Karpas-422 (cell line): ENCODE results near the gene TTC12. TPM values are rescaled to one million over a fixed set of nuclear protein-coding genes. Genes with fewer than 3 reads are reported as not detected.

ENCODE experiments used
- DNase-seq: peaks from one replicate; pipeline ENCODE4 v3.0.0-alpha.2; 2015
- H2AFZ ChIP-seq: fragments of 200-600 bp; sonication (generic); 2 replicates; pipeline ENCODE4 v1.6.1; 2014; ENCODE audit warnings: antibody characterized with exemption, low read length, mixed read lengths
- H3K27ac ChIP-seq: fragments of 200-600 bp; sonication (generic); 2 replicates; pipeline ENCODE4 v1.5.1; 2014; ENCODE audit warnings: mild to moderate bottlenecking, low read length, moderate library complexity
- H3K27me3 ChIP-seq: fragments of 200-600 bp; sonication (generic); 2 replicates; pipeline ENCODE4 v1.6.1; 2014; ENCODE audit warnings: low read length, mixed read lengths
- H3K36me3 ChIP-seq: fragments of 200-600 bp; sonication (generic); 2 replicates; pipeline ENCODE4 v1.6.1; 2014; ENCODE audit warnings: low read length, mixed read lengths; ENCODE audit not compliant: insufficient read depth
- H3K4me1 ChIP-seq: fragments of 200-600 bp; sonication (generic); 2 replicates; pipeline ENCODE4 v1.6.1; 2014; ENCODE audit warnings: mild to moderate bottlenecking, low read length, mixed read lengths
- H3K4me2 ChIP-seq: fragments of 200-600 bp; sonication (generic); 2 replicates; pipeline ENCODE4 v1.6.1; 2014; ENCODE audit warnings: low read length, low read depth, mild to moderate bottlenecking; ENCODE audit not compliant: poor library complexity, severe bottlenecking
- H3K4me3 ChIP-seq: fragments of 200-600 bp; sonication (generic); 2 replicates; pipeline ENCODE4 v1.5.1; 2014; ENCODE audit warnings: mild to moderate bottlenecking, antibody characterized with exemption, low read length, mixed read lengths
- H3K79me2 ChIP-seq: fragments of 200-600 bp; sonication (generic); 2 replicates; pipeline ENCODE4 v1.6.1; 2014; ENCODE audit warnings: mild to moderate bottlenecking, low read length, mixed read lengths
- H3K9ac ChIP-seq: fragments of 200-600 bp; sonication (generic); 2 replicates; pipeline ENCODE4 v1.6.0; 2014; ENCODE audit warnings: low read length
- H3K9me2 ChIP-seq: fragments of 200-600 bp; sonication (generic), shearing (Covaris generic); replicated peaks from 2 replicates; pipeline ENCODE4 v1.6.0; 2014; ENCODE audit warnings: mild to moderate bottlenecking, low read length, moderate library complexity; ENCODE audit not compliant: insufficient read depth
- H3K9me3 ChIP-seq: fragments of 300-700, 200-600 bp; sonication (generic); 2 replicates; pipeline ENCODE4 v1.6.1; 2014; ENCODE audit warnings: low read length, mixed read lengths
- H4K20me1 ChIP-seq: fragments of 200-600 bp; sonication (generic); 2 replicates; pipeline ENCODE4 v1.6.1; 2014; ENCODE audit warnings: mild to moderate bottlenecking, antibody characterized with exemption, low read length, low read depth; ENCODE audit not compliant: insufficient read depth
- total RNA-seq: library from RNA; depleted of rRNA; stranded (reverse); fragments of >200 nt; shearing (Covaris generic); gene quantifications from 2 replicates; pipeline ENCODE4 v1.2.3, GENCODE V29; 2014; ENCODE audit warnings: low replicate concordance

TTC12 gene
- total RNA-seq, 1 experiment from 2014 or later = 7.2 TPM

DNA sequence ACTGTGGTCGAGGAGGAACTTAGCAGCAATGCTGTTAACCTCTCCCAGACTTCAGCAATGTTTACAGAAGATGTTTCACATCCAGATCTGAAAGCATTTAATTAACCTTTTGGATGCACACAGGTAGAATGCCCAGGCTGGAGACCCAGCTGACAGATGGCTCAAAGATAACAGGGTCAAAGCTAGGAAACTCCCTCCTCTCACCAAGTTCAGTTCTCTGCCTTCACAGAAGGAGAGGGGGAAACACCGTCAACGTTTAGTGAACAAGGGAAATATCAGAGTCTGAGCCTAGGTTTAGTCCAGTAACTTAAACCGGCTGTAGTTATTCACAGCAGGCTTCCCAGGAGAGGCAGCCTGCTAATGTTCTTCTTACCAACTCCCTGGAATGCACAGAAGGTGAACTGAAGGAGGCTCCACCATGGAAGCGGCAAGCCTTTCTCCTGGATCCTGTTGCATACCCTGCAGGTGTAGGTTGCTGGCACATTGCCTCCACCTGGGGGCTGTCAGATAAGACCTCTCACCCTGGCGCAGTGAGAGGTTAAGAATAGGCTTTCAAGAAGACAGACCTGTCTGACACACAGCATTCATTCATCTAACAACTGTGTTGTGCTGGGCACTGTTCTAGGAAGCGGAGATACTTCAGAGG lies 49.7 kb downstream of the TTC12 start:
- H3K27ac ChIP-seq = no peak overlapping the region
- no peaks in the 10 kb centered on the region for H4K20me1 ChIP-seq
- no peaks in the 10 kb centered on the region for H3K36me3 ChIP-seq
- no peak overlapping the region for H3K9ac ChIP-seq
- no peak overlapping the region for H3K4me2 ChIP-seq
- H3K79me2 ChIP-seq = no peaks in the 10 kb centered on the region
- H3K4me3 ChIP-seq = no peak overlapping the region
- H3K9me2 ChIP-seq = no peaks in the 10 kb centered on the region
- DNase-seq = no peak
- no peaks in the 10 kb centered on the region for H3K9me3 ChIP-seq
- H3K4me1 ChIP-seq = peaks cover 4% of the 10 kb centered on the region; the same call in 1 of the 2 replicates
- no peak overlapping the region for H2AFZ ChIP-seq
- H3K27me3 ChIP-seq = no peaks in the 10 kb centered on the region

DNA sequence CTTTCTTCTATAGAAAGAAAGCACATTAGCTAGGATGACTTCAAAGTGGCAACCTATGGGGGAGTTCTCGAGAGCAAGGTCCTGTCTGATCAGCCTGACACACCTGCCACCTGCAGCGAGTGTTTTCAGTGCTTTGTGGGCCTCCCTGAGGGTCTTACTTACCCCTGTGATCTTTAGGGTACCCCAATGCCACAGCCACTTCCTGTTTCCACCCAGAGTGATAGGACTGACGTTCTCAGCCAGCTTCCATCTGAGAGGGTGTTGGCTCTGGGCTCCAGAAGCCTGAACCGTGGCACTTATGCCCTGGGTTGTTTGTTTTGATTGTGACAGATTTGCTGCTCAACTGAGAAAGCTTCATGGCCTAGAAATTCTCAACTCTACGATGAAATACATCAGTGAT lies 51.5 kb downstream of the TTC12 start:
- Histone ChIP-seq H3K36me3 (no peaks in the 10 kb centered on the region), H2AFZ (no peak overlapping the region), H3K9me2 (no peaks in the 10 kb centered on the region), H3K4me3 (no peak overlapping the region), H3K4me2 (no peak overlapping the region), H3K9me3 (no peaks in the 10 kb centered on the region), H3K79me2 (no peaks in the 10 kb centered on the region), H3K27me3 (no peaks in the 10 kb centered on the region), H3K9ac (no peak overlapping the region), H4K20me1 (no peaks in the 10 kb centered on the region), H3K27ac (no peak overlapping the region), H3K4me1 (peaks cover 4% of the 10 kb centered on the region; the same call in 1 of the 2 replicates)
- DNase-seq = no peak

DNA sequence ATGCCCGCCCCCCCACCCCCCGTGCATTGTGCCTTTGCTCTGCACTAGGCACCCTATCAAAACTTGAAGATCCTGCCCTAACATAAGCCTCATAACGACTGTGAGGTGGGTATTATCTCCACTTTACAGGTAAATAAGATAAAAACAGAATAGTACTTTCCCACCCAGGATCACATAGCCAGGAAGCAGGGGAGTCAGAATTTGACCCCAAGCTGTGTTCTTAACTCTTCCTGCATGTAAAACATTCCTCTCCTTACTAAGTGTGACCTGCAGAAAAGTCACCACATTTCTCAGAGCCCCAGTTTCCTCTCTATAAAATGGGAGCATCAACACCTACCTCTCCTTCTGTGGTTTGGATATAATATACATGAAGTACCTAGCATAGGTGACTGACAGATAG lies 55.0 kb downstream of the TTC12 start:
- no peak overlapping the region for H3K4me2 ChIP-seq
- no peaks in the 10 kb centered on the region for H3K79me2 ChIP-seq
- DNase-seq = no peak
- no peaks in the 10 kb centered on the region for H3K9me2 ChIP-seq
- H3K4me3 ChIP-seq = no peak overlapping the region
- peaks cover 4% of the 10 kb centered on the region; the same call in 1 of the 2 replicates for H3K4me1 ChIP-seq
- no peaks in the 10 kb centered on the region for H3K36me3 ChIP-seq
- no peaks in the 10 kb centered on the region for H3K9me3 ChIP-seq
- no peak overlapping the region for H2AFZ ChIP-seq
- no peaks in the 10 kb centered on the region for H4K20me1 ChIP-seq
- H3K9ac ChIP-seq = no peak overlapping the region
- H3K27ac ChIP-seq = no peak overlapping the region
- H3K27me3 ChIP-seq = no peaks in the 10 kb centered on the region

DNA sequence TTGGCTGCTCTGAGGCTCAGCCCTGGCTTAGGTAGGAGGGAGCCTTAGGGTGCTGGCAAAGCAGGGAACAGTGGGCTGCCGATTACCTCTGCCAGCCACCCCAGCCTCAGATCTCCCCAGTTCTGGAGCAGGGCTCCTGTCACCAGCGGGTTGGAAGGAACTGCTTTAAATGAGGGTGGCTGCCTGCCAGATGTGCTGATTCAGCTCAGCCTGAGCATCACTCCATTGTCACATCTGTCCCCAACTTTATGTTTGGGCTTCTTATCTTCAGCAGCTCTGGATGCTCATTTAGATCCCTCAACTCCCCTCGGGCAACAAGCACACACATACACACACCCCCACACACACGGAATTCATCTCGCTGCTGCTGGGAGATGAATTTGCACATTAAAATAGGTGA lies 56.3 kb downstream of the TTC12 start:
- Histone ChIP-seq H4K20me1 (no peaks in the 10 kb centered on the region), H3K9me2 (no peaks in the 10 kb centered on the region), H3K27me3 (no peaks in the 10 kb centered on the region), H3K9me3 (no peaks in the 10 kb centered on the region), H3K4me2 (no peak overlapping the region), H3K27ac (no peak overlapping the region), H2AFZ (no peak overlapping the region), H3K4me3 (no peak overlapping the region), H3K79me2 (no peaks in the 10 kb centered on the region), H3K4me1 (peaks cover 6% of the 10 kb centered on the region), H3K36me3 (no peaks in the 10 kb centered on the region), H3K9ac (no peak overlapping the region)
- no peak for DNase-seq

DNA sequence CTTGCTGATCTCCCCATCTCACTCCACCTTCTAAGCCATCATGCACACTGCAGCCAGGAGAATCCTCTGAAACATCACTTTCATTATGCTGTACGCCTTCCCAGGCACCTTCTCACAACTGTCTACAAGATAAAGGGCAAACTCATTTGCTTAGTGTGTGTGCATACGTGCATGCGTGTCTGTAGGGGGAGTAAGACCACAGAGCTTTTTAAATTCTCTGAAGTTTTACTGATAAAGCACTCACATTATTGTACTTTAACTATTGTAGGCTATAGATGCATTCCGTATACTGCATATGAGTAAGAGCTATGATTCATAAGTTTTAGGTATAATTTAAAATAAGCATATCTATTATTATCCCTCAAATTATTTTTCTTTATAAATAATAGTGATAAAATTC lies 57.9 kb downstream of the TTC12 start:
- H4K20me1 ChIP-seq = no peaks in the 10 kb centered on the region
- no peak overlapping the region for H3K4me3 ChIP-seq
- no peaks in the 10 kb centered on the region for H3K9me3 ChIP-seq
- H3K27ac ChIP-seq = no peak overlapping the region
- no peaks in the 10 kb centered on the region for H3K79me2 ChIP-seq
- no peak overlapping the region for H2AFZ ChIP-seq
- no peak overlapping the region for H3K9ac ChIP-seq
- H3K4me2 ChIP-seq = no peak overlapping the region
- peak; percentile 45 for DNase-seq
- H3K9me2 ChIP-seq = no peaks in the 10 kb centered on the region
- H3K4me1 ChIP-seq = peaks cover 13% of the 10 kb centered on the region
- H3K27me3 ChIP-seq = no peaks in the 10 kb centered on the region
- no peaks in the 10 kb centered on the region for H3K36me3 ChIP-seq

DNA sequence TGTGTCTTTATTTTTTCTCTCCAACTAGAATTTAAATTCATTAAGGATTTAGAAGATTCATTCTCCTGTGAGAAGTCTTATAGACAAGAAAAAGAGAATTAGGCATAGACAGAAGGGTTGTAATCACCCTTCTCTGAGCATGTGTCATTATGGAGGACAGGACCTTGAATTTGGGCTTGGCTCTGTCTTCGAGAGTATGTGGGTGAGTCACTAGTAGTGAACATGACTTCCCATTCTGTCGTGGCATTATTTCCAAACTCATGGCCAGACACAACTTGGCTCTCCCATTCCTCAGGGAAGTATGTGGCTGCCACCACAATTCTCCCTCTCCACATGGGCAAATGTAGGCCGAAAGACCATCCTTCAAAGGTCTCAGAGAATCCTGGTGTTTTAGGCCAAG lies 58.9 kb downstream of the TTC12 start:
- no peaks in the 10 kb centered on the region for H3K36me3 ChIP-seq
- H3K4me3 ChIP-seq = no peak overlapping the region
- H3K27me3 ChIP-seq = no peaks in the 10 kb centered on the region
- H3K4me2 ChIP-seq = no peak overlapping the region
- no peak overlapping the region for H2AFZ ChIP-seq
- H3K9me3 ChIP-seq = no peaks in the 10 kb centered on the region
- H3K9me2 ChIP-seq = no peaks in the 10 kb centered on the region
- H3K9ac ChIP-seq = no peak overlapping the region
- no peak overlapping the region for H3K27ac ChIP-seq
- DNase-seq = no peak
- no peaks in the 10 kb centered on the region for H3K79me2 ChIP-seq
- peaks cover 13% of the 10 kb centered on the region for H3K4me1 ChIP-seq
- no peaks in the 10 kb centered on the region for H4K20me1 ChIP-seq

DNA sequence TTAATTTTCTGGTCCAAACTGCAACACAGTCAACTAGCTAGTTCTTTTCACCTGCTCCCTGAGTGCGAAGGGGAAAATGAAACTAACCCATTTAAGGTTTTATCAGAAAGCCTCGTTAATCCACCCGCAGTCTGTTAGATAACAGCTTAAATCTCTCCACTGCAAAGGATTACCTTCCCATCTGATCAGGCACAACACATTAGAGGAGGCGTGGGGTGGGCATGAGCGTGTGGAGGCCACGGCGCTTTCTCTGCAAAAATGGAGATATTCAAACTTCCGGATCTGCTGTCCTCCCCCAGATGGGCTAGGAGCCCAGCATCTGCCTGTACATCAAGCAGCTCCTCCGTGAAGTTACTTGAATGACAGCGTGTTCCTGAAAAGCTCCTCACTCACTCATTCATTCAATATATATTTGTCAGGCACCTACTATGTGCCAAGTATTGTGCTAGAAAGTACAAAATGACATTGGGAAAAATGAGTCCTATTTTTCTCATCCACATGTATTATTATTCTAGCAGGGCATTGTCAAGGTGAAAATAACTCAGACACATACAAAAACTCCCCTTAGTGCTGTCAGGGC lies 59.7 kb downstream of the TTC12 start:
- no peaks in the 10 kb centered on the region for H3K36me3 ChIP-seq
- no peaks in the 10 kb centered on the region for H3K27me3 ChIP-seq
- no peaks in the 10 kb centered on the region for H4K20me1 ChIP-seq
- peaks cover 13% of the 10 kb centered on the region for H3K4me1 ChIP-seq
- no peaks in the 10 kb centered on the region for H3K9me3 ChIP-seq
- H2AFZ ChIP-seq = no peak overlapping the region
- H3K9ac ChIP-seq = no peak overlapping the region
- DNase-seq = no peak
- no peak overlapping the region for H3K4me2 ChIP-seq
- no peak overlapping the region for H3K4me3 ChIP-seq
- no peaks in the 10 kb centered on the region for H3K9me2 ChIP-seq
- no peaks in the 10 kb centered on the region for H3K79me2 ChIP-seq
- no peak overlapping the region for H3K27ac ChIP-seq

DNA sequence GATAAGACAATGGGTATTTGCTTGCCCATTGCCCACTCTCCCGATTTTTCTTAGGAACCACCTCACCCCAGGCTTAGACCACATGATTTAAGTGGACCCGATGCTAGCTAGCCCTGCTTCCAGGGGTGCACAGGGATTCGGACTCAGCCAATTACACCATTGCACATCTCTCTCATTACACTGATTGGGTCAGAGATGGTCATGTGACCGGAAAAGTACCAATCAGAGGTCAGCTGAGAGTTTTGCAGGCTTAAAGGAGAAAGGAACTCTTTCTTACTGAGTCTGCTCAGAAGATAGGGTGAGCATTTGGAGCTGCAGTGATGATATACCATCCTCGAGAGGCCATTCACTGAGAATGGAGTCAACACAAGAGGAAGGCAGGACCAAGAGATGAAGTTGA lies 61.0 kb downstream of the TTC12 start:
- Histone ChIP-seq H3K36me3 (no peaks in the 10 kb centered on the region), H3K9me2 (no peaks in the 10 kb centered on the region), H3K4me2 (no peak overlapping the region), H4K20me1 (no peaks in the 10 kb centered on the region), H2AFZ (0 out of 2 replicates have a peak overlapping the region, but pooled peaks have one; percentile 62), H3K27ac (peak overlapping the region; percentile 35; the same call in 1 of the 2 replicates), H3K9ac (no peak overlapping the region), H3K27me3 (no peaks in the 10 kb centered on the region), H3K79me2 (no peaks in the 10 kb centered on the region), H3K4me1 (peaks cover 13% of the 10 kb centered on the region), H3K4me3 (no peak overlapping the region), H3K9me3 (no peaks in the 10 kb centered on the region)
- peak; percentile 58 for DNase-seq
